Neutrophil (primary cell): ENCODE measurements around the gene PSMB5.
A peak's percentile ranks its signal among the peaks of the same experiment; 100 is the strongest.

Source experiments
- H3K27ac ChIP-seq: fragments of 200-600 bp; sonication (generic); 2 replicates; pipeline ENCODE4 v1.5.1; 2016; ENCODE audit warnings: mild to moderate bottlenecking, moderate library complexity
- H3K27me3 ChIP-seq: fragments of 200-600 bp; sonication (generic); 2 replicates; pipeline ENCODE4 v1.6.0; 2016; ENCODE audit warnings: mild to moderate bottlenecking
- H3K36me3 ChIP-seq: fragments of 200-600 bp; sonication (generic); 2 replicates; pipeline ENCODE4 v1.5.1; 2017
- H3K4me1 ChIP-seq, 2 experiments: fragments of 200-600 bp in 1 of 2; sonication (generic) in 1 of 2; 1 replicate in 1 of 2; 2 replicates in 1 of 2; pipeline versions ENCODE4 v1.5.1 to v1.6.1; 2013 to 2016; ENCODE audit warnings: low read depth in 1 of 2, low read length in 1 of 2, mild to moderate bottlenecking in 1 of 2, moderate library complexity in 1 of 2; ENCODE audit not compliant: control insufficient read depth in 1 of 2, insufficient read depth in 1 of 2
- H3K4me3 ChIP-seq, 2 experiments: fragments of 200-600 bp in 1 of 2; sonication (generic) in 1 of 2; 1 replicate in 1 of 2; 2 replicates in 1 of 2; pipeline ENCODE4 v1.5.1; 2013 to 2016; ENCODE audit warnings: low read depth in 1 of 2, low read length in 1 of 2, mild to moderate bottlenecking in 1 of 2, moderate library complexity in 1 of 2
- H3K9me3 ChIP-seq: fragments of 200-600 bp; sonication (generic); 2 replicates; pipeline ENCODE4 v1.5.1; 2016
- TF ChIP-seq, protein P1 (sequence below): fragments of 200-600 bp; sonication (generic); IDR thresholded peaks from 2 replicates; pipeline ENCODE4 v1.5.1; 2016; ENCODE audit warnings: antibody characterized with exemption

PSMB5 gene

DNA sequence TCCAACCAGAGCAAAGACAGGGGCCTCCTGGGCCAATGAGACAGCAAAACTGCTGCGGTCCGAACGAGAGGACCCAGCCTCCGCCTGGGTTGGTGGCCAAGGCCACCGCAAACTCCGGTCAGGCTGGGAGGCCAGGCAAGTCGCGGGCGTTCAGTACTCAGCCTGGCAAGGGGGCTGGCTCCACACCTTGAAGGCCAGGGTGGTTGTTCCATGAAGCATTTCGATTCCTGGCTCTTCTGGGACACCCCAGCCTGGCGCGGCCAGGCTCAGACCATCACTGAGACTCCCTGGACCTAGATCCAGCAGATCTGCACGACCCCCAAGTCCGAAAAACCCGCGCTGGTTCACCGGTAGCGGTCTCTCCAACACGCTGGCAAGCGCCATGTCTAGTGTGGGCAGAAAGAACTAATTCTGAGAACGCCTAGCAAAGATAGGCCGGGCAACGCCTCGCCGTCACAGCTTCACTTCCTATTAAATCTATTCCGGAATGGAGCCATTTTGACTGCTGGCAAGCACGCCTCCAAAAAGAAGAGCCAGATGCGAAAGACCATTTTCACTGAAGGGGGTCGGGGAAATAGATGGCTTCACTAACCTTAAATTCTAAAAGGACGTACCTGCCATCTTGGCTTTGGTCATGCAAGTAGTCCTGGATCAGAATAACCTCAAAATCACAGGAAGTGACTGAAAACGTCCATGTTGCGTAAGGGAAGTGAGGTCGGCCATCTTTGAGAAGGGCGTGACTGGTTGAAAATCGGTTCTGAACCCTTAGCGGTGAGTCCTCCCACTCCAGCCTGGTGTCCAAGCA, at the start of gene PSMB5:
PSMB5 (minus strand) TSS at position 403 of the 805 bp plus-strand sequence; CDS start at position 384, 19 bp downstream.
- Histone ChIP-seq H3K27ac (peak within 1 kb of the TSS; percentile 86), H3K27me3 (no peaks in the 10 kb centered on the region), H3K9me3 (no peaks in the 10 kb centered on the region), H3K4me3 (peak within 1 kb of the TSS; percentile 77 to 93), H3K36me3 (peaks cover 9% of the 10 kb centered on the region), H3K4me1 (peaks cover 14 to 16% of the 10 kb centered on the region in 2 experiments)
- TF ChIP-seq, protein P1, sequence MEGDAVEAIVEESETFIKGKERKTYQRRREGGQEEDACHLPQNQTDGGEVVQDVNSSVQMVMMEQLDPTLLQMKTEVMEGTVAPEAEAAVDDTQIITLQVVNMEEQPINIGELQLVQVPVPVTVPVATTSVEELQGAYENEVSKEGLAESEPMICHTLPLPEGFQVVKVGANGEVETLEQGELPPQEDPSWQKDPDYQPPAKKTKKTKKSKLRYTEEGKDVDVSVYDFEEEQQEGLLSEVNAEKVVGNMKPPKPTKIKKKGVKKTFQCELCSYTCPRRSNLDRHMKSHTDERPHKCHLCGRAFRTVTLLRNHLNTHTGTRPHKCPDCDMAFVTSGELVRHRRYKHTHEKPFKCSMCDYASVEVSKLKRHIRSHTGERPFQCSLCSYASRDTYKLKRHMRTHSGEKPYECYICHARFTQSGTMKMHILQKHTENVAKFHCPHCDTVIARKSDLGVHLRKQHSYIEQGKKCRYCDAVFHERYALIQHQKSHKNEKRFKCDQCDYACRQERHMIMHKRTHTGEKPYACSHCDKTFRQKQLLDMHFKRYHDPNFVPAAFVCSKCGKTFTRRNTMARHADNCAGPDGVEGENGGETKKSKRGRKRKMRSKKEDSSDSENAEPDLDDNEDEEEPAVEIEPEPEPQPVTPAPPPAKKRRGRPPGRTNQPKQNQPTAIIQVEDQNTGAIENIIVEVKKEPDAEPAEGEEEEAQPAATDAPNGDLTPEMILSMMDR, result peak; percentile 71

- no peaks in the 10 kb centered on the region for H3K4me1 ChIP-seq
- H3K27ac ChIP-seq, result no peak overlapping the region
- H3K27me3 ChIP-seq, result no peaks in the 10 kb centered on the region
- TF ChIP-seq, protein P1, result no peak
- no peaks in the 10 kb centered on the region for H3K9me3 ChIP-seq
- no peak overlapping the region for H3K4me3 ChIP-seq
- H3K36me3 ChIP-seq, result peaks cover 99% of the 10 kb centered on the region
These were observed 45.8 kb upstream of the PSMB5 start for GRCh38 chr14:23080474-23080873.

- Histone ChIP-seq H3K27me3 (no peaks in the 10 kb centered on the region), H3K27ac (no peak overlapping the region), H3K4me3 (no peak overlapping the region), H3K9me3 (no peaks in the 10 kb centered on the region), H3K36me3 (peaks cover 99% of the 10 kb centered on the region), H3K4me1 (no peaks in the 10 kb centered on the region)
- TF ChIP-seq, protein P1, result no peak
These were observed 45.0 kb upstream of the PSMB5 start for GRCh38 chr14:23079716-23080115.

GRCh38 chr14:23078692-23079116, 44.0 kb upstream of the PSMB5 start:
- TF ChIP-seq, protein P1, result no peak
- Histone ChIP-seq H3K9me3 (no peaks in the 10 kb centered on the region), H3K4me3 (no peak overlapping the region), H3K36me3 (peaks cover 99% of the 10 kb centered on the region), H3K27me3 (no peaks in the 10 kb centered on the region), H3K27ac (peak overlapping the region; percentile 36), H3K4me1 (no peaks in the 10 kb centered on the region)

- Histone ChIP-seq H3K4me3 (no peak overlapping the region), H3K9me3 (no peaks in the 10 kb centered on the region), H3K4me1 (no peaks in the 10 kb centered on the region), H3K27ac (no peak overlapping the region), H3K36me3 (peaks cover 99% of the 10 kb centered on the region), H3K27me3 (no peaks in the 10 kb centered on the region)
- TF ChIP-seq, protein P1, result no peak
These were observed 43.3 kb upstream of the PSMB5 start for GRCh38 chr14:23077962-23078361.
